GM19463 (cell line): ENCODE data around the gene DISP2.
A peak's percentile ranks its signal among the peaks of the same experiment; 100 is the strongest.

Experiments used
- ATAC-seq: cut with Tn5 transposase; IDR thresholded peaks from one replicate; pipeline ENCODE4 v1.9.1; 2021; ENCODE audit warnings: mild to moderate bottlenecking, moderate library complexity; ENCODE audit not compliant: unreplicated experiment

The DISP2 gene

DNA sequence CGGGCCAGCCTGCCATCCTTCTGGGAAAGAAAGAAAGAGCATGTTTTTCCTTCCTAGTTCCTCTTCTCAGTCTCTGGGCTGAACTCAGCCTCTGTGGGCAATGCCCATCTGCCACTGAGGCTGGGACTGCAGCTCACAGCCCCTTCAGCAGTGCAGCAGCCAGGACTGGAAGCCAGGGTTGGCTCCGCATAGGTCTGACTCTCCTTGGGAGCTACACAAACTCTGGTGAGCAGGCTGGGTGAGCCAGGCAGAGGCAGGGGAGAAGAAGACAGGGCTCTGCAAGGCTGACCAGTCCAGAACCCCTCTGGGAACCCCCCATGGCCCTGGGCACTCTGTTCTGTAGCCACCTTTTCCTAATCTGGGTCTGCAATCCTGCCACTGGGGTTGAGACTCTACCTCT lies 3.6 kb downstream of the DISP2 start:
- no peak for ATAC-seq

DNA sequence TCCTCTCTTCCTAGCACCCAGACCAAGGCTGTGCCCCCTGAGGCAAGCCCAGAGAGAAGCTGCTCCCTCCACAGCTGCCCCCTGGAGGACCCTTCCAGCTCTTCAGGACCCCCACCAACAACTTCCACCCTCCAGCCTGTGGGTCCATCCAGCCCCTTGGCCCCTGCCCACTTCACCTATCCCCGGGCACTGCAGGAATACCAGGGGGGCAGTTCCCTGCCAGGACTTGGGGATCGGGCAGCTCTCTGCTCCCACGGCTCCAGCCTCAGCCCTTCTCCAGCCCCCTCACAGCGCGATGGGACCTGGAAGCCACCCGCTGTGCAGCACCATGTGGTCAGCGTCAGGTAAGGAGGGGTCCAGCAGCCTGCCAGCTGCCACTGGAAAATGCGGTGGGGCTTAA lies 5.6 kb downstream of the DISP2 start:
- ATAC-seq, result no peak

DNA sequence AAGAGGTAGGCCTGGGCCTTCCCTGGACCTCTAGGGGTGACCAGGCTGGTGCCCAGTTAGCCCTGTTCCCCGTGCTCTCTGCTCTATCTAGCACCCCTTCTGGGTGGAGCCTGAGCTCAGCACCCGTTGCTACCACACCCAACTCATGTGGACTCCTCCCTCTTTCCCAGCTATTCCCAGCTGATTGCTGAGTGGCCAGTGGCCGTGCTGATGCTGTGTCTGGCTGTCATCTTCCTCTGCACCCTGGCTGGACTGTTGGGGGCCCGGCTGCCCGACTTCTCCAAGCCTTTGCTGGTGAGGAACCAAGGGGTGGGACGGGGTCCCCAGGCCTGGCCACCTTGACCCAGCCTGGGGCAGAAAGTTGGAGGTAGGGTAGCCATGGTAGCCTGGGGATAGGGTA lies 6.2 kb downstream of the DISP2 start:
- no peak for ATAC-seq

DNA sequence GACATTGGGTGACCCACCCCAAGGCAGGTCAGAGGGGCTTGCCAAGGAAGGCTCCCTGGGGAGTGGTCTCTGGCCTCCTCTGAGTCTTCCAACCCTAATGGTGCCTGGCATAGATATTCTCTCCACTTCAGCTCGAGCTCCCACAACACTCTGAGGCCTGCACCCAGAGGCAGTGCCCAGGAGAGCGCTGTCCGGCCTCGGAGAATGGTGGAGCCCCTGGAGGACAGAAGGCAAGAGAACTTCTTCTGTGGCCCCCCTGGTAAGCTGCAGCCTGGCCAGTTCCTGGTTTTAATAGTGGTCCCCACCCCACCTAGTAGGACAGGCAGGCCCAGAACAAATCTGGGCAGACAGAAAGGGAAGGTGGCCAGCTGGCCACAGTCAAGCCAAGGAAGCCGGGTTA lies 7.0 kb downstream of the DISP2 start:
- no peak for ATAC-seq

DNA sequence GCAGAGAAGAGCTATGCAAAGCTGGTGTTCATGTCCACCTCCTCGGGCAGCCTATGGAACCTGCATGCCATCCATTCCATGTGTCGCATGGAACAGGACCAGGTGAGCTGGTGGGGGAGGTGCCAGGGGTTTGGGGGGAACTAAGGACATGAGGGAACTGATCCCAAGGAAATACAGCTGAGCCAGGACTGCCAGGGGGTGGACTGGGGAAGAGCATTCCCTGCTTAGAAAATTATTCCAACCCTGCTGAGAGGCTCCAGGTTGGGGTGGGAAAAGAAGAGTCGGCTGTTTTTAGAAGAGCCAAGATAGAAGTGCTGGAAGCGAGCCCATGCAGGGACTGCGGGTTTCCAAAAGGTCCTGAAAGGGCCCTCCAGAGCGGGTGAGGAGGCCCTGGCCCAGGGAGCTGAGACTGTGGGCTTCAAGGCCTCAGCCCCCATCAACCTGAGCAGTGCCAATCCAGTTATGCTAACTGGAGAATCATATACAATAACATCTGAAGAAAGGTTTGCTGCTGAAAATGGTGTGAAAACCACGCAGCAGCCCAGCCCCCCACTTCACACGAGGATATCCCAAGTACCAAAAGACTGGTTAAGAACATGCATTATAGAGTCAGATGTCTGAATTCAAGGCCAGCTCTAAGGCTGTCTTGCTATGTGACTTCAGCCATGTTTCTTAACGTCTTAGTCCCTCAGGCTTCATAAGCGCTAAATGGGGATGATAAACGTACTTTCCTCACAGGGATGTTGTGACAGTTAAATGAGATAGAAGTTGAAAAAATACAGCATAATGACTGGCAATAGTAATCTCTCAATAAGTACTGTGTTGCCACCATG lies 7.8 kb downstream of the DISP2 start:
- ATAC-seq, result no peak

DNA sequence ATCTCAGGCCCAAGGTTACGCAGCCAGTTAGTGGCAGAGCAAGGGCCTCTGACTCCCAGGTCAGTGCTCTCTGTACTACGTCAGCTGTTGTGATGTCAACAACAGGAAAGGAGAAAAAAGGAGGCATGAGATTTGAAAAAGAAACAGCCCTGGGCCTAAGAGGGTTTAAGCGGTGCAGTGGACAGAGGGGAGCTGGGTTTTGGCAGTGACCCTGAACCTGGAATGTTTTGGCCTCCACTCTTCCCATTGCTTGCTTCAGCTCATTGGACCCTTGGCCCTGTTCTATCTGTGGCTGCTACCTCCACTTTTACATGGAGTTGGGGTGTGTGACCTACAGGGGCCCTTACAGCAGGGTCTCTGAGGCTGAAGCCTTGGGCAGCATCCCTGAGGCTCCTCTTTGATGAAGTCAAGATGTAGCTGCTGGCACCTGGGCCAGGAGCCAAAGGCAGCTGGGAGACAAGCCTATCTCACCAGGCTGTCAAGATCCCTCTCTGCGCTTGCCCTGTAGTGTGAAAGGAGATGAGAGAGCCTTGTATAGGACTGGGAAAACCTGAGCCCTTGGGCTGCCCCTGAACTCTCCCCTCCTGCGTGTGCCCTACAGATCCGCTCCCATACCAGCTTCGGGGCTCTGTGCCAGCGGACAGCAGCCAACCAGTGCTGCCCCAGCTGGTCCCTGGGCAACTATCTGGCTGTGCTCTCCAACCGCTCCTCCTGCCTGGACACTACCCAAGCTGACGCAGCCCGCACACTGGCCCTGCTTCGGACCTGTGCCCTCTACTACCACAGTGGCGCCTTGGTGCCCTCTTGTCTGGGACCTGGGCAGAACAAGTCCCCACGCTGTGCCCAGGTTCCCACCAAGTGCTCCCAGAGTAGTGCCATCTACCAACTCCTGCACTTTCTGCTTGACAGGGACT lies 8.7 kb downstream of the DISP2 start:
- no peak for ATAC-seq

DNA sequence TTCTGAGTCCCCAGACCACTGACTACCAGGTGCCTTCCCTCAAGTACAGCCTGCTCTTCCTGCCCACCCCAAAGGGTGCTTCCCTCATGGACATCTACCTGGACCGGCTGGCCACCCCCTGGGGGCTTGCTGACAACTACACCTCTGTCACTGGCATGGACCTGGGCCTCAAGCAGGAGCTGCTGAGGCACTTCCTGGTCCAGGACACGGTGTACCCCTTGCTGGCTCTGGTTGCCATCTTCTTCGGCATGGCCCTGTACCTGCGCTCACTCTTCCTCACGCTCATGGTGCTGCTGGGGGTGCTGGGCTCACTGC lies 9.3 kb downstream of the DISP2 start:
- no peak for ATAC-seq

DNA sequence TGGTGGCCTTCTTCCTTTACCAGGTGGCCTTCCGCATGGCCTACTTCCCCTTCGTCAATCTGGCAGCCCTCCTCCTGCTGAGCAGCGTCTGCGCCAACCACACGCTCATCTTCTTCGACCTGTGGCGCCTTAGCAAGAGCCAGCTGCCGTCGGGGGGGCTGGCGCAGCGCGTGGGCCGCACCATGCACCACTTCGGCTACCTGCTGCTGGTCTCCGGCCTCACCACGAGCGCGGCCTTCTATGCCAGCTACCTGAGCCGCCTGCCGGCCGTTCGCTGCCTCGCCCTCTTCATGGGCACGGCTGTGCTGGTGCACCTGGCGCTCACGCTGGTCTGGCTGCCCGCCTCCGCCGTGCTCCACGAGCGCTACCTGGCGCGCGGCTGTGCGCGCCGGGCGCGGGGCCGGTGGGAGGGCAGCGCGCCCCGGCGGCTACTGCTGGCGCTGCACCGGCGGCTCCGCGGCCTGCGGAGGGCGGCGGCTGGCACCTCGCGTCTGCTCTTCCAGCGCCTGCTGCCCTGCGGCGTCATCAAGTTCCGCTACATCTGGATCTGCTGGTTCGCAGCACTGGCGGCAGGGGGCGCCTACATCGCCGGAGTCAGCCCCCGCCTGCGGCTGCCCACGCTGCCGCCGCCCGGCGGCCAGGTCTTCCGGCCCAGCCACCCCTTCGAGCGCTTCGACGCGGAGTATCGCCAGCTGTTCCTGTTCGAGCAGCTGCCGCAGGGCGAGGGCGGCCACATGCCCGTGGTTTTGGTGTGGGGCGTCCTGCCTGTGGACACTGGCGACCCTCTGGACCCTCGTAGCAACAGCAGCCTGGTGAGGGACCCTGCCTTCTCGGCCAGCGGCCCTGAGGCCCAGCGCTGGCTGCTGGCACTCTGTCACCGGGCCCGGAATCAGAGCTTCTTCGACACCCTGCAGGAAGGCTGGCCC lies 9.9 kb downstream of the DISP2 start:
- peak; percentile 88 for ATAC-seq

DNA sequence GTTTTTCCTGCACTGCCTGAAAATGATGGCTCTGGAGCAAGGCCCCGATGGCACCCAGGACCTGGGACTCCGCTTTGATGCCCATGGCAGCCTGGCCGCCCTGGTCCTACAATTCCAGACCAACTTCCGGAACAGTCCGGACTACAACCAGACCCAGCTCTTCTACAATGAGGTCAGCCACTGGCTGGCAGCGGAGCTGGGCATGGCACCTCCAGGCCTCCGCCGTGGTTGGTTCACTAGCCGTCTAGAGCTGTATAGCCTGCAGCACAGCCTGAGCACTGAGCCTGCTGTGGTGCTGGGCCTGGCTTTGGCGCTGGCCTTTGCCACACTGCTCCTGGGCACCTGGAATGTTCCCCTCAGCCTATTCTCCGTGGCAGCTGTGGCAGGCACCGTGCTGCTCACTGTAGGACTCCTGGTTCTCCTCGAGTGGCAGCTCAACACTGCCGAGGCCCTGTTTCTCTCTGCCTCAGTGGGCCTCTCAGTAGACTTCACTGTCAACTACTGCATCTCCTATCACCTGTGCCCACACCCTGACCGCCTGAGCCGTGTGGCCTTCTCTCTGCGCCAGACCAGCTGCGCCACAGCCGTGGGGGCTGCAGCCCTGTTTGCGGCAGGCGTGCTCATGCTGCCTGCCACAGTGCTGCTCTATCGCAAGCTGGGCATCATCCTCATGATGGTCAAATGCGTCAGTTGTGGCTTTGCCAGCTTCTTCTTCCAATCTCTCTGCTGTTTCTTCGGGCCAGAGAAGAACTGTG lies 10.9 kb downstream of the DISP2 start:
- ATAC-seq, result no peak

DNA sequence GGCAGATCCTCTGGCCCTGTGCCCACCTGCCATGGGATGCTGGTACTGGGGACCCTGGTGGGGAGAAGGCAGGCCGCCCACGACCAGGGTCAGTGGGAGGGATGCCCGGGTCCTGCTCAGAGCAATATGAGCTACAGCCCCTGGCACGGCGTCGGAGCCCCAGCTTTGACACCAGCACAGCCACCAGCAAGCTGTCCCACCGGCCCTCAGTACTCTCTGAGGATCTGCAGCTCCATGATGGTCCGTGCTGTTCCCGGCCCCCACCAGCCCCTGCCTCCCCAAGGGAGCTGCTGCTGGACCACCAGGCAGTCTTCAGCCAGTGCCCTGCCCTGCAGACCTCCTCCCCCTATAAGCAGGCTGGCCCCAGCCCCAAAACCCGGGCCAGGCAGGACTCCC lies 11.5 kb downstream of the DISP2 start:
- ATAC-seq, result no peak

DNA sequence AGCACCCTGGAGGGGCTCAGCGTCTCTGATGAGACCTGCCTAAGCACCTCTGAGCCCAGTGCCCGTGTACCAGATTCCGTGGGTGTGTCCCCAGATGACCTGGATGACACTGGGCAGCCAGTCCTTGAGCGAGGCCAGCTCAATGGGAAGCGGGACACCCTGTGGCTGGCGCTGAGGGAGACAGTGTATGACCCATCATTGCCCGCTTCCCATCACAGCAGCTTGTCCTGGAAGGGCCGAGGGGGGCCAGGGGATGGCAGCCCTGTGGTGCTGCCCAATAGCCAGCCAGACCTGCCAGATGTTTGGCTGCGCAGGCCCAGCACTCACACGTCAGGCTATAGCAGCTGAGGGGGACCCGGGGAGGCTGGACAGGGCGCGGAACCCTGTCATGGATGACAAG lies 12.0 kb downstream of the DISP2 start:
- ATAC-seq, result no peak

DNA sequence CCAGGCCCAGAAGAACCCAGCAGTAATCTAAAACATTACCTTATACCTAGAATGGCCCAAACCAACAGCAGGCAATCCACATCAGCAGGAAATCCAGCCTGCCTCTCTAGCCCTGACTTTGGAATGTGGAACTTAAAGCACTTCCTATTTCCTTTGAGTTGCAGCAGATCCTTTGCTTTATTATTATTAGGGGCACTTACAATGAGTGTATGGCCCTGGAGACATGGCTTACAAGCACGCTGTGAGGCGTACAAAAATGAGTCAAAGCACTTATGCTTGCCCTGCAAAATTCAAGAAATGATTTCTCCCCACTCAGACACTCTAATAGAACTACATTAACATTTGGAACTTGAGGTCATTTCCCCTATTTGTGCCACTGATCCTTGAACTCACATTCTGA lies 15.0 kb downstream of the DISP2 start:
- no peak for ATAC-seq

DNA sequence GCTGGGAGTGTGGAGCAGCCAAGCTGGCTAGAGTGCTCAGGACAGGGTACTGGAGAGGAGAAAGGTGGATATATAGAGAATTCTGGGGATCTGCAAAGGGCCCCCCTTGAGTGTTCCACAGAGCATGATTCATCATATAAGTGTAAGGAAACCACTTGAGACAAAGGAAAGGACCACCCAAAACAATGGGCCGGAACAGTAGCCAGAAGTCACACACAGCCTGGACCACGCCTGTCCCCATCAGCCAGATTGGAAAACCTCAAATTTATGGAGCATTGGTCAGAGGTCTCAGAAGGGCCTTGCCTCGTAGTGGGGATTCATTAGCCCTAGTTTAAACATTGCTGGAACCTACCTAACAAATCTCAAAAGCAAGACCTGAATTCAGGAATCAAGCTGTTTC lies 19.6 kb downstream of the DISP2 start:
- ATAC-seq, result no peak

DNA sequence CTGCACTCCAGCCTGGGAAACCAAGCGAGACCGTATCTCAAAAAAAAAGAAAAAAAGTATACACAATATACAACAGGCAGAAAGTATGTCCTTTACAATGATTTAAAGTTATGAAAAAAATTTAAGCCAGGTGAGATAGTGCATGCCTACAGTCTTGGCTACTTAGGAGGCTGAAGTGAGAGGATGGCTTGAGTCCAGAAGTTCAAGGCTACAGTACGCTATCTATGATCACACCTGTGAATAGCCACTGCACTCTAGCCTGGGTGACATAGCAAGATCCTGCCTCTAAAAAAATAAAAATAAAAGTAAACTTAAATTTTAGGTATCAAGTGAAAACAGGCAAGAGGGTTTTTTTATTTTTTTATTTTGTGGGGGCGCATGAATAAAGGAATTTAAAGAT lies 21.4 kb downstream of the DISP2 start:
- no peak for ATAC-seq

DNA sequence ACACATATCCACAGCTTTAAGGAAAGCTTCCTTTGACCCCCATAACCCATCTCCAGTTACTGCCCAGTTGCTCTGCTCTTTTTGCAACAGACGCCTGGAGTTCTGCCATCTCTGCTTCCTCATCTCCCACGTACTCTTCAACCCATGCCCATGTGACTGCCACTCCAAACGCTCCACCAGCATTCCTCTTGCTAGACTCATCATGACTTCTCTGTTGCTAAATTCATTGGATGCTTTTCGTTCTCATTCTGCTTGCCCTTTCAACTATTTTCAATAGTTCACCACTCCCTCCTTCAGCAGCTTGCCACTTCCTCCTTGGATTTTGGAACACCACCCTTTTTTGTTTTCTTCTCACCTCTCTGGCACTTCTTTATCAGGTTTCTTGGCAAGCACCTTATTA lies 21.8 kb downstream of the DISP2 start:
- ATAC-seq, result no peak

DNA sequence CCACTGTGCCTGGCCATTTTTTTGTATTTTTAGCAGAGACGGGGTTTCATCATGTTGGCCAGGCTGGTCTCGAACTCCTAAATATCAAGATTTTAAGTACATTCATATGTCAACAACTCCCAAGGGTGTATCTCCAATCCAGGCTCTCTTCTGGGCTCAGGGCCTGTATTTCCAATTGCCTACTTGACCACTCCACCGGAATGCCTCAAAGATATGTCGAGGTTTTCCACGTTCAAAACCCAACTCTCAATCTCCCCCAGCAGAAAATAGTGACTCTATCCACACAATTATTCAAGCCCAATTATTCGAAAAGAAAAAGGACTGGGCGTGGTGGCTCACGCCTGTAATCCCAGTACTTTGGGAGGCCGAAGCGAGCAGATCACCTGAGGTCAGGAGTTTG lies 22.6 kb downstream of the DISP2 start:
- no peak for ATAC-seq

DNA sequence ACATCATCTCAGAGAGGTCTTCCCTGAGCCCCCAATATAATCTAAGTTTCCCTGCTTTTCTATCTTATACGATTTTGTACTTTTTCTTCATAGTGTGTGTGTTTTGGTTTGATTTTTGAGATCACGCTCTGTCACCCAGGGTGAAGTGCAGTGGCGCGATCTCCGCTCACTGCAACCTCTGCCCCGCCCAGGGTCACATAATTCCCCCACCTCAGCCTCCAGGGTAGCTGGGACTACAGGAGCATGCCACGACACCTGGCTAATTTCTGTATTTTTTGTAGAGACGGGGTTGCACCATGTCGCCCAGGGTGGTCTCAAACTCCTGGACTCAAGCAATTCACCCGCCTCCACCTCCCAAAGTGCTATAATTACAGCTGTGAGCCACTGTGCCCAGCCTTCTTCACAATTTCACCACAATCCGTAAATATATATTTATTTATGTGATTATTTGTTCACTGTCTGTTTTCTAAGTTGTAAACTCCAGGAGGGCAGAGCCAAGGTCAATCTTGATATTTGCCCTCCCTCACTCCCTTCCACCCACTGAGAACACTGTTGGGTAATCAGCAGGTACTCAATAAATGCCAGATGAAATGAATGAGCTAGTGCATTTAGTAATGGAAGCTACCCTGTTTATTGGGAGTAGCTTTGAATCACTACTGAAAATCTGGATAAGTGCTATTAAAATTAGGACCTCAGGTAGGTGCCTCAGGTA lies 24.0 kb downstream of the DISP2 start:
- no peak for ATAC-seq

DNA sequence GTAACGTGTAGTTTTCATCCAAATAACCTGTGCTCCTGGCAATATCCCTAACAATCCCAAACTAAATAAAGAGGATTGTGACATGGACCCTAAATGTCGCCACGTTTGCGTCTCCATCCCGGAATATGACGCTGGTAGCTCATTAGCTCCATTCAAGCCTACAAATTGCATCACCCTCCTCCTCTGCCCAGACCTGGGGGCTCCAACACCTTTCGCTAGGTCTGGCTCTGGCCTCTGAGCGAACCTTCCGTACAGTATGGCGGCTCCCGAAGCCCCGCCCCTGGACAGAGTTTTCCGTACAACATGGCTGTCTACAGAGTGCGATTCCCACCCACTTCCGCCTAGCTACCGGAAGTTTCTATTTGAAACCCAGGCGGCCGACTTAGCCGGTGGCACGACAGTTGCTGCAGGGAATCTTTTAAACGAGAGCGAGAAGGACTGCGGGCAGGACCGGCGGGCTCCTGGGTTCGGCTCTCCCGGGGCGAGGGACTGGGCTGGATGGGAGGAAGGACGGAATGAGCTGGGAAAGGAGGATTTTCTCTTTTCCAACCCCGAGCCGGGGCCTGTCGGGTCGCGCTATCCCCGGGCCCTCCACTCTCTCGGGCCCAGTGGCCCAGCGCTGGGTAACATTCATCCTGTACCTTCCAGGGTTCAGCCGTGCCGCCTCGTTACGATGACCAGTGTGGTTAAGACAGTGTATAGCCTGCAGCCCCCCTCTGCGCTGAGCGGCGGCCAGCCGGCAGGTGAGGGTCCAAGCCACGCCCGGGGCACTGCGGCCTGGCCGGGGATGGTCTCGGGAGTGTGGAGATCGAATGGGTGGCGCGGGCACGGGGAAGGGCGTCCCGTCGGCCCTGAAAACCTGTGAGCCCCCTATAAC lies 24.8 kb downstream of the DISP2 start, which contains the start of gene KNSTRN:
TSS of gene KNSTRN (plus strand) at position 142 of the 877 bp plus-strand sequence. CDS start at position 257, 115 bp downstream.
- peak; percentile 98 for ATAC-seq

DNA sequence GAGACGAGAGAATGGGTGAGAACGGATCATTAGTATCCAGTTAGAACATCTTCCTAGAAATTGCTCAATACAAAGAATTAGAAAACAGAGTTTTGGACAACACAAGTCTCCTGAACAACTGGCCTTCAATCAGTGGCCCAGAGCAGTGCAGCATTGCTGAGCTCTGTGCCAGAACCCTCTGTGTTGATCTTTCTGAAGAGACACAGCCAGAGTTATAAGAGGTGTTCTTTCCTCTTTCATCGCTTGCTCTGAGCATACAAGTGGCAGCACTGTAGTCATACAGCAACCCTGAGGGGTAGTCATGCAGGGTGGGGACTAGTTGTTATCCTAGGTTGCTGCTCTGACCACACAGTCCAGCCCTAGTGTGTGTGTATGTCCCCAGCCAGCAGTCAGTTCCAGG lies 28.5 kb downstream of the DISP2 start:
- no peak for ATAC-seq
